ENCODE results near the gene EVPL.

GRCh38 chr17:75981019-75981615, 46.0 kb downstream of the EVPL start:
- no peak for TF ChIP-seq CTCF (IDR thresholded peaks at IDR 0.05 in 2 of 3, conservative IDR thresholded peaks at IDR 0.05 in 1 of 3; ENCODE audit: control insufficient read depth in 2 of 3, extremely low read depth in 1 of 3, insufficient read depth in 1 of 3, low read depth in 3 of 3, low read length in 3 of 3)
- TF ChIP-seq CBX3 (IDR thresholded peaks at IDR 0.05; ENCODE audit: borderline replicate concordance, low read depth) = no peak
- no peak for TF ChIP-seq ESRRA (IDR thresholded peaks at IDR 0.05; ENCODE audit: low read length)

Measured in GM12878 (cell line).